ENCODE measurements around the gene TFEB.

GRCh38 chr6:41713159-41713649 is 22.2 kb downstream of the TFEB start:
- no peak for TF ChIP-seq NR2C2 (IDR thresholded peaks at IDR 0.05; ENCODE audit: borderline replicate concordance, control insufficient read depth, insufficient read length, low read depth)
- TF ChIP-seq HDAC6 (IDR thresholded peaks at IDR 0.05; ENCODE audit: unreplicated experiment), result no peak
- no peak for TF ChIP-seq RFX5 (IDR thresholded peaks at IDR 0.05; ENCODE audit: low read depth, low read length)
- TF ChIP-seq POLR2A (IDR thresholded peaks at IDR 0.05; ENCODE audit: low read depth, low read length), result no peak; the same call in 1 of the 2 replicates
- TF ChIP-seq EZH2 (IDR thresholded peaks at IDR 0.05; ENCODE audit: borderline replicate concordance, control insufficient read depth, low read depth, low read length), result no peak
- TF ChIP-seq ZNF24 (IDR thresholded peaks at IDR 0.05), result no peak
- no peak for TF ChIP-seq CHD2 (IDR thresholded peaks at IDR 0.05; ENCODE audit: borderline replicate concordance, low read depth, low read length)
- no peak for TF ChIP-seq POLR2AphosphoS5 (IDR thresholded peaks at IDR 0.05; ENCODE audit: low read length)
- TF ChIP-seq MAX (IDR thresholded peaks at IDR 0.05; ENCODE audit: low read depth, low read length), result no peak
- TF ChIP-seq GABPA (IDR thresholded peaks at IDR 0.05; ENCODE audit: low read depth), result no peak
- TF ChIP-seq CEBPB (IDR thresholded peaks at IDR 0.05; ENCODE audit: borderline replicate concordance in 1 of 2, low read depth in 2 of 2, low read length in 2 of 2), result no peak
- TF ChIP-seq POLR2AphosphoS2 (IDR thresholded peaks at IDR 0.05; ENCODE audit: low read depth, low read length), result no peak
- no peak for TF ChIP-seq RELA (IDR thresholded peaks at IDR 0.05; ENCODE audit: borderline replicate concordance, partially characterized antibody)
- TF ChIP-seq, protein P1, sequence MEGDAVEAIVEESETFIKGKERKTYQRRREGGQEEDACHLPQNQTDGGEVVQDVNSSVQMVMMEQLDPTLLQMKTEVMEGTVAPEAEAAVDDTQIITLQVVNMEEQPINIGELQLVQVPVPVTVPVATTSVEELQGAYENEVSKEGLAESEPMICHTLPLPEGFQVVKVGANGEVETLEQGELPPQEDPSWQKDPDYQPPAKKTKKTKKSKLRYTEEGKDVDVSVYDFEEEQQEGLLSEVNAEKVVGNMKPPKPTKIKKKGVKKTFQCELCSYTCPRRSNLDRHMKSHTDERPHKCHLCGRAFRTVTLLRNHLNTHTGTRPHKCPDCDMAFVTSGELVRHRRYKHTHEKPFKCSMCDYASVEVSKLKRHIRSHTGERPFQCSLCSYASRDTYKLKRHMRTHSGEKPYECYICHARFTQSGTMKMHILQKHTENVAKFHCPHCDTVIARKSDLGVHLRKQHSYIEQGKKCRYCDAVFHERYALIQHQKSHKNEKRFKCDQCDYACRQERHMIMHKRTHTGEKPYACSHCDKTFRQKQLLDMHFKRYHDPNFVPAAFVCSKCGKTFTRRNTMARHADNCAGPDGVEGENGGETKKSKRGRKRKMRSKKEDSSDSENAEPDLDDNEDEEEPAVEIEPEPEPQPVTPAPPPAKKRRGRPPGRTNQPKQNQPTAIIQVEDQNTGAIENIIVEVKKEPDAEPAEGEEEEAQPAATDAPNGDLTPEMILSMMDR (IDR thresholded peaks at IDR 0.05 in 2 of 3, conservative IDR thresholded peaks at IDR 0.05 in 1 of 3; ENCODE audit: control insufficient read depth in 2 of 3, extremely low read depth in 1 of 3, insufficient read depth in 1 of 3, low read depth in 3 of 3, low read length in 3 of 3), result no peak

Data from GM12878 (cell line).